HepG2 (cell line): ENCODE data around the gene ALDH3B2. TPM values are rescaled to one million over a fixed set of nuclear protein-coding genes. Genes with fewer than 3 reads are reported as not detected.

ENCODE experiments used
- ARHGAP35 ChIP-seq: sonication (generic); formaldehyde crosslinking; IDR thresholded peaks from 2 replicates; pipeline ENCODE4 v1.9.0; 2022; ENCODE audit warnings: mild to moderate bottlenecking, inconsistent platforms, moderate library complexity, missing genetic modification reagents, borderline replicate concordance
- CHD2 ChIP-seq: IDR thresholded peaks from 2 replicates; pipeline ENCODE4 v1.6.1; 2011; ENCODE audit warnings: low read depth, low read length, improper control_type of control experiment
- ERF ChIP-seq: IDR thresholded peaks from 2 replicates; pipeline ENCODE4 v1.6.1; 2018; ENCODE audit warnings: missing biosample characterization, missing genetic modification reagents
- MYC ChIP-seq: sonication (generic); formaldehyde crosslinking; IDR thresholded peaks from 2 replicates; pipeline ENCODE4 v1.9.0; 2021; ENCODE audit warnings: missing genetic modification reagents, borderline replicate concordance
- ONECUT2 ChIP-seq: sonication (generic); formaldehyde crosslinking; IDR thresholded peaks from 2 replicates; pipeline ENCODE4 v1.4.0; 2020; ENCODE audit warnings: missing genetic modification reagents
- PAXIP1 ChIP-seq: sonication (generic); formaldehyde crosslinking; conservative IDR thresholded peaks from 2 replicates; pipeline ENCODE4 v1.4.0; 2020; ENCODE audit warnings: mild to moderate bottlenecking, missing genetic modification reagents, moderate library complexity
- RAD21 ChIP-seq: fragments of 450-650 bp; formaldehyde crosslinking; IDR thresholded peaks from 2 replicates; pipeline ENCODE4 v1.5.0; 2020; ENCODE audit warnings: mild to moderate bottlenecking
- TFDP1 ChIP-seq: IDR thresholded peaks from 2 replicates; pipeline ENCODE4 v1.6.1; 2016; ENCODE audit warnings: missing compliant biosample characterization, missing genetic modification reagents, borderline replicate concordance
- ZGPAT ChIP-seq: IDR thresholded peaks from 2 replicates; pipeline ENCODE4 v1.6.1; 2016; ENCODE audit warnings: mild to moderate bottlenecking
- ZKSCAN8 ChIP-seq: IDR thresholded peaks from 2 replicates; pipeline ENCODE4 v1.6.1; 2016; ENCODE audit warnings: borderline replicate concordance, missing genetic modification reagents, missing compliant biosample characterization
- ZNF430 ChIP-seq: sonication (generic); formaldehyde crosslinking; IDR thresholded peaks from 2 replicates; pipeline ENCODE4 v1.9.0; 2021; ENCODE audit warnings: mild to moderate bottlenecking, missing genetic modification reagents
- ZNF552 ChIP-seq: sonication (generic); formaldehyde crosslinking; IDR thresholded peaks from 2 replicates; pipeline ENCODE4 v1.9.0; 2022; ENCODE audit warnings: missing genetic modification reagents, mild to moderate bottlenecking, borderline replicate concordance
- ZNF782 ChIP-seq: sonication (generic); formaldehyde crosslinking; IDR thresholded peaks from 2 replicates; pipeline ENCODE4 v1.4.0; 2020; ENCODE audit warnings: missing genetic modification reagents, mild to moderate bottlenecking, borderline replicate concordance
- polyA plus RNA-seq, 8 experiments: library from polyadenylated mRNA; depleted of rRNA in 3 of 8; stranded (reverse) in 7 of 8; unstranded in 1 of 8; fragments of >200 nt; fragmentation: Illumina TruSeq in 4 of 8; extraction: Trizol in 4 of 8; gene quantifications; 2 replicates each; pipeline versions ENCODE4 v1.2.1 to v1.2.3, GENCODE V29; 2011 to 2016; ENCODE audit warnings: low read depth in 4 of 8, missing spikeins in 1 of 8, mixed read lengths in 1 of 8; ENCODE audit not compliant: insufficient read depth in 1 of 8
- total RNA-seq, 5 experiments: library from RNA; depleted of rRNA; stranded (reverse); fragments of >200 nt; fragmentation: Illumina TruSeq; extraction: Trizol; gene quantifications; 2 replicates each; pipeline ENCODE4 v1.2.3, GENCODE V29; 2016; ENCODE audit warnings: low read depth in 1 of 5
- TF ChIP-seq, protein P1 (sequence below): sonication (generic); formaldehyde crosslinking; IDR thresholded peaks from 2 replicates; pipeline ENCODE4 v1.5.1; 2020; ENCODE audit warnings: mild to moderate bottlenecking, missing genetic modification reagents
- TF ChIP-seq, protein P2 (sequence below): sonication (generic); formaldehyde crosslinking; IDR thresholded peaks from 2 replicates; pipeline ENCODE4; 2020; ENCODE audit warnings: missing genetic modification reagents, mild to moderate bottlenecking, borderline replicate concordance

The ALDH3B2 gene
- total and polyA plus RNA-seq, 2 of the 13 experiments (the other 11 are each of a cell fraction or from before 2014, with no cell fraction given), result not detected

- 0 out of 2 replicates have a peak, but pooled peaks have one; percentile 48 for TF ChIP-seq ONECUT2 (CRISPR knock-in tag)
- no peak for TF ChIP-seq ZNF782 (CRISPR knock-in tag)
- TF ChIP-seq ZGPAT, result peak; percentile 89
- peak; percentile 48 for TF ChIP-seq PAXIP1
- 0 out of 2 replicates have a peak, but pooled peaks have one; percentile 53 for TF ChIP-seq ARHGAP35 (CRISPR knock-in tag)
- TF ChIP-seq CHD2, result 0 out of 2 replicates have a peak, but pooled peaks have one; percentile 29
- peak; percentile 84; the same call in 1 of the 2 replicates for TF ChIP-seq RAD21 (CRISPR knock-in tag)
- peak; percentile 58; the same call in 1 of the 2 replicates for TF ChIP-seq MYC (CRISPR knock-in tag)
- TF ChIP-seq, protein P1, sequence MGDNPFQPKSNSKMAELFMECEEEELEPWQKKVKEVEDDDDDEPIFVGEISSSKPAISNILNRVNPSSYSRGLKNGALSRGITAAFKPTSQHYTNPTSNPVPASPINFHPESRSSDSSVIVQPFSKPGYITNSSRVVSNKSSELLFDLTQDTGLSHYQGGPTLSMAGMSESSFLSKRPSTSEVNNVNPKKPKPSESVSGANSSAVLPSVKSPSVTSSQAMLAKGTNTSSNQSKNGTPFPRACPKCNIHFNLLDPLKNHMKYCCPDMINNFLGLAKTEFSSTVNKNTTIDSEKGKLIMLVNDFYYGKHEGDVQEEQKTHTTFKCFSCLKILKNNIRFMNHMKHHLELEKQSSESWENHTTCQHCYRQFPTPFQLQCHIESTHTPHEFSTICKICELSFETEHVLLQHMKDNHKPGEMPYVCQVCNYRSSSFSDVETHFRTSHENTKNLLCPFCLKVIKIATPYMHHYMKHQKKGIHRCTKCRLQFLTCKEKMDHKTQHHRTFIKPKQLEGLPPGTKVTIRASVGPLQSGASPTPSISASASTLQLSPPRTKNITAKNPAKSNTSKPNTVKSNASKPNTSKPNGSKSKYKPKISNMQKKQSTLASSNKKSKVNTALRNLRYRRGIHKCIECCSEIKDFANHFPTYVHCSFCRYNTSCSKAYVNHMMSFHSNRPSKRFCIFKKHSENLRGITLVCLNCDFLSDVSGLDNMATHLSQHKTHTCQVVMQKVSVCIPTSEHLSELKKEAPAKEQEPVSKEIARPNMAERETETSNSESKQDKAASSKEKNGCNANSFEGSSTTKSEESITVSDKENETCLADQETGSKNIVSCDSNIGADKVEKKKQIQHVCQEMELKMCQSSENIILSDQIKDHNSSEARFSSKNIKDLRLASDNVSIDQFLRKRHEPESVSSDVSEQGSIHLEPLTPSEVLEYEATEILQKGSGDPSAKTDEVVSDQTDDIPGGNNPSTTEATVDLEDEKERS (CRISPR knock-in tag), result peak; percentile 60; the same call in 1 of the 2 replicates
- 0 out of 2 replicates have a peak, but pooled peaks have one; percentile 22 for TF ChIP-seq ZKSCAN8 (CRISPR knock-in tag)
- no peak; the same call in 1 of the 2 replicates for TF ChIP-seq TFDP1 (CRISPR knock-in tag)
- peak; percentile 75; the same call in 1 of the 2 replicates for TF ChIP-seq ERF (CRISPR knock-in tag)
- TF ChIP-seq ZNF552 (CRISPR knock-in tag), result 0 out of 2 replicates have a peak, but pooled peaks have one; percentile 58
- no peak for TF ChIP-seq ZNF430 (CRISPR knock-in tag)
- TF ChIP-seq, protein P2, sequence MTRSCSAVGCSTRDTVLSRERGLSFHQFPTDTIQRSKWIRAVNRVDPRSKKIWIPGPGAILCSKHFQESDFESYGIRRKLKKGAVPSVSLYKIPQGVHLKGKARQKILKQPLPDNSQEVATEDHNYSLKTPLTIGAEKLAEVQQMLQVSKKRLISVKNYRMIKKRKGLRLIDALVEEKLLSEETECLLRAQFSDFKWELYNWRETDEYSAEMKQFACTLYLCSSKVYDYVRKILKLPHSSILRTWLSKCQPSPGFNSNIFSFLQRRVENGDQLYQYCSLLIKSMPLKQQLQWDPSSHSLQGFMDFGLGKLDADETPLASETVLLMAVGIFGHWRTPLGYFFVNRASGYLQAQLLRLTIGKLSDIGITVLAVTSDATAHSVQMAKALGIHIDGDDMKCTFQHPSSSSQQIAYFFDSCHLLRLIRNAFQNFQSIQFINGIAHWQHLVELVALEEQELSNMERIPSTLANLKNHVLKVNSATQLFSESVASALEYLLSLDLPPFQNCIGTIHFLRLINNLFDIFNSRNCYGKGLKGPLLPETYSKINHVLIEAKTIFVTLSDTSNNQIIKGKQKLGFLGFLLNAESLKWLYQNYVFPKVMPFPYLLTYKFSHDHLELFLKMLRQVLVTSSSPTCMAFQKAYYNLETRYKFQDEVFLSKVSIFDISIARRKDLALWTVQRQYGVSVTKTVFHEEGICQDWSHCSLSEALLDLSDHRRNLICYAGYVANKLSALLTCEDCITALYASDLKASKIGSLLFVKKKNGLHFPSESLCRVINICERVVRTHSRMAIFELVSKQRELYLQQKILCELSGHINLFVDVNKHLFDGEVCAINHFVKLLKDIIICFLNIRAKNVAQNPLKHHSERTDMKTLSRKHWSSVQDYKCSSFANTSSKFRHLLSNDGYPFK (CRISPR knock-in tag), result peak; percentile 38; the same call in 1 of the 2 replicates
These were observed 44.0 kb downstream of the ALDH3B2 start (continued) for GRCh38 chr11:67630228-67630942.
